ENCODE data around the gene C17orf114.

Gene C17orf114

DNA sequence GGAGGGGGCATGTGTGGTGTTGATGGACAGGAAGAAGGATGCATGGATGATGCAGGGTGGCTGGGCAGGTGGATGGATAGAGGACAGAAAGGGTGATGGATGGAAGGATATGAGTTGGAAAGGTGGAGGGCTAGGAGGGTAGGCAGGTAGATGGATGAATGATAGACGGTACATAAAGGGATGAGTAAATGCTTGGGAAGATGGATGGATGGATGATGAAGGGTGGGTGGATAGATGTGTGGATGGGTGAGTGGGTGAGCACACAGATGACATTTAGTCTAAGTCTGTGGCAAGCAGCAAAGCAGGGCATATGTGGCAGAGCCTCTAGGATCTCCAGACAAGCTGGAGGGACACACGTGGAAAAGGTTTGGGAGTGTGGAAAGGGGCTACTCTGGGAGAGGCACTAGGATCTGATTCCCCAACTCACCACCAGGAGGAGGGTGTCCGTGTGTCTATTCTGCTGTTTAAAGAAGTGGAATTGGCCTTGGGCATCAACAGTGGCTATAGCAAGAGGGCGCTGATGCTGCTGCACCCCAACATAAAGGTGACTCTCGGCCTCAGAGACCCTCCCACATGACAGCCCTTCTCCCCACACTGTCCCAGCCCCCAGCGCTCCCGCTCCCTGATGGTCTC is 13.0 kb upstream of the C17orf114 start:
- intact Hi-C loops (cut with DNase I): no loop called here
- DNase-seq (no peak), ATAC-seq (no peak)
- H3K27me3 ChIP-seq: no peaks in the 10 kb centered on the region
- TF ChIP-seq, protein P1, sequence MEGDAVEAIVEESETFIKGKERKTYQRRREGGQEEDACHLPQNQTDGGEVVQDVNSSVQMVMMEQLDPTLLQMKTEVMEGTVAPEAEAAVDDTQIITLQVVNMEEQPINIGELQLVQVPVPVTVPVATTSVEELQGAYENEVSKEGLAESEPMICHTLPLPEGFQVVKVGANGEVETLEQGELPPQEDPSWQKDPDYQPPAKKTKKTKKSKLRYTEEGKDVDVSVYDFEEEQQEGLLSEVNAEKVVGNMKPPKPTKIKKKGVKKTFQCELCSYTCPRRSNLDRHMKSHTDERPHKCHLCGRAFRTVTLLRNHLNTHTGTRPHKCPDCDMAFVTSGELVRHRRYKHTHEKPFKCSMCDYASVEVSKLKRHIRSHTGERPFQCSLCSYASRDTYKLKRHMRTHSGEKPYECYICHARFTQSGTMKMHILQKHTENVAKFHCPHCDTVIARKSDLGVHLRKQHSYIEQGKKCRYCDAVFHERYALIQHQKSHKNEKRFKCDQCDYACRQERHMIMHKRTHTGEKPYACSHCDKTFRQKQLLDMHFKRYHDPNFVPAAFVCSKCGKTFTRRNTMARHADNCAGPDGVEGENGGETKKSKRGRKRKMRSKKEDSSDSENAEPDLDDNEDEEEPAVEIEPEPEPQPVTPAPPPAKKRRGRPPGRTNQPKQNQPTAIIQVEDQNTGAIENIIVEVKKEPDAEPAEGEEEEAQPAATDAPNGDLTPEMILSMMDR (IDR thresholded peaks at IDR 0.05): no peak
- TF ChIP-seq POLR2A (IDR thresholded peaks at IDR 0.05): no peak
- no peaks in the 10 kb centered on the region for H3K4me1 ChIP-seq
- H3K36me3 ChIP-seq (replicated peaks in 1 of 2; ENCODE audit: insufficient read depth in 1 of 2, low read depth in 2 of 2): peaks cover 0 to 4% of the 10 kb centered on the region in 2 donors
- no peak overlapping the region for H3K27ac ChIP-seq
- WGBS, 2 donors: 87 to 89% methylated on average over 7 of the region's 7 CpGs
- H3K4me3 ChIP-seq: no peak overlapping the region
- no peaks in the 10 kb centered on the region for H3K9me3 ChIP-seq

DNA sequence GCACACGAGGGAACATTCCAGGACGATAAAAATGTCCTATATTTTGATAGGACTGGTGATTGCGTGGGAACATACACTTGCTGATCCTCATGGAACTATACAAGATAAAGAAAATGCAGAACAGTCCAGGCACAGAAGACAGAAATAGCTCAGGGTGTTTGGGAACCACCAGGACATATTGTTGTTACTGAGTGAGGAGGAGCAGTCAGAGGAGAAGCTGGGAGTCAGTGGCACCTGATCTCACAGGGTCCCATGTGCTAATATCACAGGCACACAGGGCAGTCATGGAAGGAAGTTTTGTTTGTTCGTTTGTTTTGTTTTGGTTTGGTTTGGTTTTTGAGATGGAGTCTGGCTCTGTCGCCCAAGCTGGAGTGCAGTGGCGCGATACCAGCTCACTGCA is 10.6 kb upstream of the C17orf114 start:
- intact Hi-C loops (cut with DNase I): no loop called here
- DNase-seq: no peak
- peaks cover 0 to 4% of the 10 kb centered on the region in 2 donors for H3K36me3 ChIP-seq (replicated peaks in 1 of 2; ENCODE audit: insufficient read depth in 1 of 2, low read depth in 2 of 2)

DNA sequence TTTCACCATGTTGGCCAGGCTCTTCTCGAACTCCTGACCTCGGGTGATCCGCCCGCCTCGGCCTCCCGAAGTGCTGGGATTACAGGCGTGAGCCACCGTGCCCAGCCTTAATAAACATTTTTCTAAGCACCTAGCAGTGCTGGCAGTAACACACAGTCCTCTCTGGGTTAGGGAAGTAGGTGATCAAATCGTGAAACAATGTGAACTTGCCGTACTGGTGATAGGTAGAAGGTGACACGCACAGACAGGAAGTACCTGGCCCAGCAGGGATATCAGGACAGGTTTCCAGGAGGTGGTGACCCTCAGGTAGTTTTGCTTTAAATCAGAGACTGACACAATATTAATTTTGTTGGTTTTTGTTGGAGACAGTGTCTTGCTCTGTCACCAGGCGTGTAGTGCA is 9.3 kb upstream of the C17orf114 start:
- Histone ChIP-seq H3K9me3 (no peaks in the 10 kb centered on the region), H3K4me1 (peaks cover 15% of the 10 kb centered on the region), H3K27ac (no peak overlapping the region), H3K4me3 (no peak overlapping the region), H3K27me3 (no peaks in the 10 kb centered on the region), H3K36me3 (replicated peaks in 1 of 2; ENCODE audit: insufficient read depth in 1 of 2, low read depth in 2 of 2) (peaks cover 0 to 2% of the 10 kb centered on the region in 2 donors)
- intact Hi-C loops (cut with DNase I): no loop called here
- no peak for ATAC-seq
- WGBS, 2 donors: 94 to 95% methylated on average over 12 of the region's 12 CpGs
- no peak for TF ChIP-seq POLR2A (IDR thresholded peaks at IDR 0.05)
- TF ChIP-seq, protein P1 (IDR thresholded peaks at IDR 0.05): no peak
- no peak for DNase-seq

More for the DNA sequence above, 10.6 kb upstream of the C17orf114 start:
- no peak for ATAC-seq
- H3K27ac ChIP-seq: no peak overlapping the region
- H3K27me3 ChIP-seq: no peaks in the 10 kb centered on the region
- 74 to 76% methylated on average over 7 of the region's 7 CpGs for WGBS, 2 donors
- H3K4me3 ChIP-seq: no peak overlapping the region
- H3K9me3 ChIP-seq: no peaks in the 10 kb centered on the region
- H3K4me1 ChIP-seq: peaks cover 11% of the 10 kb centered on the region
- no peak for TF ChIP-seq POLR2A (IDR thresholded peaks at IDR 0.05)
- TF ChIP-seq, protein P1 (IDR thresholded peaks at IDR 0.05): no peak

DNA sequence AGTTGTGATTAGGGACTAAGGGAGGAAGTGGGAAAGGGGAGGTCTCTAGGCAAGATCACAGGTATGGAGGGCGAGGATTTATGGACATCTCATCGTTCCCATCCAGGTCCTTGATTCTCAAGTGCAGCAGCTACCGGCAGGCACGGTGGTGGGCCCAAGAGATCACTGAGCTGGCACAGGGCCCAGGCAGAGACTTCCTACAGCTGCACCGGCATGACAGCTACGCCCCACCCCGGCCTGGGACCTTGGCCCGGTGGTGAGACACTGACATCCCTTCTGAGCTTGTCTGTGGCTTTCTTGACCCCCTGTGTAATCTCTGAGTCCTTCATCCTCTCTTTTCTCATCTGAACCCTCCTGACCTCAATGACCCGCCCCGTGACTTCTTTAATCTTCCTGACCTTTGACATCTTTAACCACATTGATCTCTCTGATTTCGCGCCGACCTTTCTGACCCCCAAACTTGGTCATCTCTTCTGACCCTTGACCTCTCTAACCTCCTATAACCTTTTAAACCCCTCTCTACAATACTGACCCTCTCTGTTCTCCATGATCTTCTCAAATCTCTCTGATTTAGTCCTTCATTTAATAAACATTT is 8.7 kb upstream of the C17orf114 start:
- H3K4me1 ChIP-seq: peaks cover 20% of the 10 kb centered on the region
- no peak for ATAC-seq
- no peak overlapping the region for H3K27ac ChIP-seq
- no peak overlapping the region for H3K4me3 ChIP-seq
- peaks cover 0 to 2% of the 10 kb centered on the region in 2 donors for H3K36me3 ChIP-seq (replicated peaks in 1 of 2; ENCODE audit: insufficient read depth in 1 of 2, low read depth in 2 of 2)
- H3K9me3 ChIP-seq: no peaks in the 10 kb centered on the region
- WGBS, 2 donors: 75 to 81% methylated on average over 13 of the region's 13 CpGs
- DNase-seq: no peak
- H3K27me3 ChIP-seq: no peaks in the 10 kb centered on the region
- intact Hi-C loops (cut with DNase I): no loop called here
- no peak for TF ChIP-seq POLR2A (IDR thresholded peaks at IDR 0.05)
- TF ChIP-seq, protein P1 (IDR thresholded peaks at IDR 0.05): no peak

DNA sequence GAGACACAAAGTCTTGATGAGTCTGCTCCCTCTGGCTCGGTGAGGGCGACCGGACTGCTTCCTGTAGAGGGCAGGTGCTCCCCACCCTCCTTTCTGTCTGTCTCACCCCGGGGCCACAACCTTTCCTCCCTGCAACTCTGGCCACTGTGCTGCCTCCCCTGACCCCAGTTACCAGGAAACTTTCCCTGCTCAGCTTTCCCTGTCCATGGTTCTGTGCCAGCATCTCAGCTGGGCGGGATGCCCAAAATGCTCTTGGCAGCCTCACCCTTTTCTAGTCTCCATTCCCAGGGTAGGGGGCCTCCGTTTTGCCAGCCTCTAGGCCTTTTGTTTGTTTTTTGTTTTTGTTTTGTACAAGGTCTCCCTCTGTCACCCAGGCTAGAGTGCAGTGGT is 6.2 kb upstream of the C17orf114 start:
- ATAC-seq (peak; percentile 23), DNase-seq (peak; percentile 71 to 83 (median 73))
- Histone ChIP-seq H3K27me3 (no peaks in the 10 kb centered on the region), H3K9me3 (no peaks in the 10 kb centered on the region), H3K4me3 (no peak overlapping the region), H3K27ac (peak overlapping the region in 3 of 4 donors; percentile 10 to 55 (median 38)), H3K4me1 (peaks cover 20% of the 10 kb centered on the region), H3K36me3 (replicated peaks in 1 of 2; ENCODE audit: insufficient read depth in 1 of 2, low read depth in 2 of 2) (peaks cover 0 to 2% of the 10 kb centered on the region in 2 donors)
- TF ChIP-seq, protein P1 (IDR thresholded peaks at IDR 0.05): no peak
- TF ChIP-seq POLR2A (IDR thresholded peaks at IDR 0.05): no peak
- WGBS, 2 donors: 22 to 23% methylated on average over 6 of the region's 6 CpGs
- intact Hi-C loops (cut with DNase I): no loop called here
